Suprapubic skin (tissue), 4 donors: ENCODE data around the gene RCAN3.

Source experiments
- CTCF ChIP-seq, 2 donors: fragments of 200-600 bp in 1 of 2; fragments of 450-650 bp in 1 of 2; sonication (generic) in 1 of 2; IDR thresholded peaks; one replicate each; pipeline ENCODE4 v1.5.1; 2016 to 2019; ENCODE audit warnings: antibody characterized with exemption in 2 of 2, mild to moderate bottlenecking in 1 of 2, moderate library complexity in 1 of 2
- POLR2A ChIP-seq, 2 donors: fragments of 450-650 bp; IDR thresholded peaks; one replicate each; pipeline ENCODE4 v1.6.1; 2017; ENCODE audit warnings: antibody characterized with exemption in 2 of 2, mild to moderate bottlenecking in 2 of 2, moderate library complexity in 2 of 2
- POLR2AphosphoS5 ChIP-seq, 3 donors: sonication (generic); formaldehyde crosslinking; IDR thresholded peaks; one replicate each; pipeline ENCODE4 v1.6.1; 2017; ENCODE audit warnings: antibody characterized with exemption in 3 of 3

GRCh38 chr1:24535021-24535424 is 32.4 kb downstream of the RCAN3 start:
- TF ChIP-seq CTCF (IDR thresholded peaks at IDR 0.05) (no peak), POLR2AphosphoS5 (IDR thresholded peaks at IDR 0.05) (no peak), POLR2A (IDR thresholded peaks at IDR 0.05) (no peak)
